Skeletal muscle cell (primary cell): ENCODE results near the gene SYNJ2.
A peak's percentile ranks its signal among the peaks of the same experiment; 100 is the strongest.

Experiments used
- DNase-seq: peaks from one replicate; pipeline ENCODE4 v3.0.0-alpha.2; 2010; ENCODE audit warnings: low read depth
- H3K4me3 ChIP-seq: 2 replicates; pipeline ENCODE4 v1.5.1; 2011; ENCODE audit warnings: low read depth, mild to moderate bottlenecking, control low read depth, low read length, moderate library complexity

SYNJ2 gene

DNA sequence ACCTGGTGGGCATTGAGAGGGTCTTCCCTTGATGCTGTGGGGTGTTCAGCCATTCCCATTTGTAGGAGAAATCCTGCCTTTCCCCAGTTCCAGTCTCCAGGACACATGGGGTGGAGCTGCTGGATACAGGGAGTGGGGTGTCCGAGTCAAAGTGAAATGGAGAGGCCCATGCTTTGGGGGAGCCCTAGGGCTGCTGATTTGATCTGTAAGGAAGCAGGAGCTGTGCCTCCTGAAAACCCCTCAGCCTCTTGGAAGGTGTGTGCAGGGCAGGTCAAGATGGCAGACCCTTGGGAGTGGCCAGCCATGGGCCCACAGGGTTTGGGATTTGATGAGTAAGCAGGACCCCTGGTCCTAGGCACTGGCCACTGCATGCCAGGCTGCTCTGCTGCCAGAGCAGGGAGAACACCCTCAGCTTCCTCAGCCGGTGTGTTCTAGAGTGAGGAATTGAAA, 104.4 kb downstream of the SYNJ2 start:
- no peak for DNase-seq

DNA sequence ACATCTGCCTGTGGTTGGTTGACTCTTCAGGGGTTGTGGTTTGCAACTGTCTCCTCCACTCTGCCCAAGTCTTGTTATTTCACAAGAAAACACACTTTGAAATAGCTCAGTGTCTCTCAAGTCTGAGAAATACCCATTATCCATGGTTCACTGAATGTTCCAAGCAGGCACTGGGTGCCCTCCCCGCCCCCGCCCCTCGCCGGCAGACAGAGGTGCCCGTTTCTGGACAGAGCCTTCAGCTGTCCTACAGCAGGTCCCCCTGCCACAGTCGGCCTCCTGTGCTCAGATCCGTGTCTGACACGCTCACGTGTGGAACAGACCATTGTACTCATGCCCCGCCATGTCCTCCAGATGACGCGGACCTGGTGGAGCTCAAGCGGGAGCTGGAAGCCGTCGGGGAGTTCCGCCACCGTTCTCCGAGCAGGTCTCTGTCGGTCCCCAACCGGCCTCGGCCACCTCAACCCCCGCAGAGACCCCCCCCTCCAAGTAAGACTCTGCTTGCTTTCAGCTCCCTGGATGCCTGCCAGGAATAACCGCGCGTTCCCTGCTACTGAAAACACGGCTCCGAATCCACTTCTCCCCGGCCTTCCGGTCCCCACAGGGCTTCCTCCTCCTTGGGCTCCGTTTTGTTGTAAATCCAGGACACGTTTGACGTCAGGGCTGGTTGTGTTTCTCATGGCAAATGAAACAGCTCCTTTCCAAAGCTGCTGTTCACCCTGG, 105.0 kb downstream of the SYNJ2 start:
- no peak overlapping the region for H3K4me3 ChIP-seq
- peak; percentile 25 for DNase-seq

More for the DNA sequence above, 104.4 kb downstream of the SYNJ2 start:
- no peak overlapping the region for H3K4me3 ChIP-seq

DNA sequence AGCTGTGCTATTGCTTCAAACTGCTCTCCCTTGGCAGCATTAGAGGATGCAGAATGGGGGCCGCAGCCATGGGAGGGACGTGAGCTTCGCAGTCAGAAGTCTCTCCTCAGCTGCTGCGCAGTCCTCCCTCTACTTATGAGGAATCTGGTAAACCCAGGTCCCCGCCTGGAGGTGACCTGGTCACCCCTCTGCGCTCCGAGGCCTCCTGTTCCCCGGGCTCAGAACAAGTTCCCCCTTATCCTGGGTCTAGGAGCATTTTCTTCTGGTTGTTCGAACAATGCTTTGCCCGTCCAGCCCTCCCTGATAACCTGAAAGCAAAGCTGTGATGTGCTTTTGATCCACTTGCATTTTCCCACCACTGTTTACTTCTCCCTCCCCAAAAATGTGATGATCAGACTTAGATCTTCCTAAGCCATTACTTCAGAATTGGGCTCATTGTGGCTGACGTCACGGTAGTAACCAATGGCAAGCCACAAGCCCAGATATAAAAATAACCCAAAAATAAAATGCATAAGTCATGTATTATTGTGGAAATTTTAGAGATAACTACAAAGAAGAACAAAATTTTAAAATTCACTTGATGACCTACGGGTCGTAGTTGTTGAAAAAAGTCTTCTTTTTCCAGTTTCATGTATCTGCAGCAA, 105.7 kb downstream of the SYNJ2 start:
- no peak for DNase-seq
- no peak overlapping the region for H3K4me3 ChIP-seq

DNA sequence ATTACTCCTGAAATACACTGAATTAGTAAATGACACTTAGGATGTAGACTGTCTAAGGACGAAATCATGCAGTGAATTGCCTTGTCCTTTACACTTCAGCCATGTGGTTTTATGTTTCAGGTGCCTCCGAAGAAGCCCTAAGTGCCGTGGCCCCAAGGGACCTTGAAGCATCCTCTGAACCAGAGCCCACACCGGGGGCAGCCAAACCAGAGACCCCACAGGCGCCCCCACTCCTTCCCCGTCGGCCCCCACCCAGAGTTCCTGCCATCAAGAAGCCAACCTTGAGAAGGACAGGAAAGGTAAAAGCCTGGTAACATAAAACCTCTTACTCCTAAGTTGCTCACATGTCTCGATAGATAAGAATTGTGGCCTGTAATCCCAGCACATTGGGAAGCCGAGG, 111.1 kb downstream of the SYNJ2 start:
- DNase-seq = no peak
- no peak overlapping the region for H3K4me3 ChIP-seq

DNA sequence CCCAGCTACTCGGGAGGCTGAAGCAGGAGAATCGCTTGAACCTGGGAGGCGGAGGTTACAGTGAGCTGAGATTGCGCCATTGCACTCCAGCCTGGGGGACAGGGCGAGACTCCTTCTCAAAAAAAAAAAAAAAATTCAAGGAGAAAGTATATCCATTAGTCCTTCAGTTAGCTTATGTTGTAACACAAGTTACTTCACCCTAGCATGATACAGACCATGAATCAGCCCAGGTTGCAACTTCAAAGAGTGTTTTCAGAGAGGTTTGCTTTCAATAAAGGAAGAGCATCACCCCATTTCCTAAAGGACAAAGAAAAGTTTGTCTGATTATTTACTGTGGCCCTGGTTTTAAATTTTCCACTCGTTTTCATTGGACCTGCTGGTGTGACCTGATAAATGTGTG, 113.4 kb downstream of the SYNJ2 start:
- DNase-seq = no peak
- H3K4me3 ChIP-seq = no peak overlapping the region

DNA sequence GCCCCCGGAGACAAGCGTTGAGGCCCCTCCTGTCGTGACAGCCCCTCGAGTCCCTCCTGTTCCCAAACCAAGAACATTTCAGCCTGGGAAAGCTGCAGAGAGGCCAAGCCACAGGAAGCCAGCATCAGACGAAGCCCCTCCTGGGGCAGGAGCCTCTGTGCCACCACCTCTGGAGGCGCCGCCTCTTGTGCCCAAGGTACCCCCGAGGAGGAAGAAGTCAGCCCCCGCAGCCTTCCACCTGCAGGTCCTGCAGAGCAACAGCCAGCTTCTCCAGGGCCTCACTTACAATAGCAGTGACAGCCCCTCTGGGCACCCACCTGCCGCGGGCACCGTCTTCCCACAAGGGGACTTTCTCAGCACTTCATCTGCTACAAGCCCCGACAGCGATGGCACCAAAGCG, 114.0 kb downstream of the SYNJ2 start:
- no peak for DNase-seq

DNA sequence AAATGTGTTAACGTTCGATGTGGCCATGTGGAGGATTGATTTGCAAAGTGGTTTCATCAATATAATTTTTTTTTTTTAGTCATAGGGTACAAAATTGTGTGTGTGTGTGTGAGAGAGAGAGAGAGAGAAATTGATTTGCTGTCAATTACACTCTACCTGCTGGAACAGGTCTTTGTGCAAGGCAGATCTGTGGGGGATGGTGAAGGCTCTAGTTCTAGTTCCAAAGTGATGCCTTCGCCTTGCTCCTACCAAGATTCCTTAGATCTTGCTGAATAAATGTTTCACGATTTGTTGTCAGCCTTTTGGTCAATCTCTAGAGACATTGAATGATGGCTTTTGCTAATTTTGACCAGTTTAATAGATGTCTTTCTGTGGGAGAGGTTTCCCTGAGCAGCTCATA, 121.6 kb downstream of the SYNJ2 start:
- DNase-seq = no peak
- H3K4me3 ChIP-seq = no peak overlapping the region

More for the DNA sequence above, 114.0 kb downstream of the SYNJ2 start:
- no peak overlapping the region for H3K4me3 ChIP-seq

DNA sequence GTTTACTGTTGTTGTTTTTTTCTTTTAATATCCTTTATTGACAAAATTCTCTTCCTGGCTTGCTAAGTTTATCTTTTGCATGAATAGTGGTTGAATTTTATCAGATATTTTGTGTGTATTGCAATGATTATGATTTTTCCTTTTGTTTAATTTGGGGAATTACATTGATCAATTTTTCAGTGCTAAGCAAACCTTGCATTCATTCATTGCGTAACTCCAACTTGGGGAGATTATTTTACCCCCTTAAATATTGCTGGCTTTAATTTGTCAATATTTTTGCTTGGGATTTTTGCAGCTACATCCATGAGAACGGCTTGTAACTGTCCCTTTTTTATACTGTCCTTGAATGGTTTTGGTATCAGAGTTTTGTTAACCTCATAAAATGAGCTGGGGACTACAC, 123.0 kb downstream of the SYNJ2 start:
- no peak for DNase-seq
- no peak overlapping the region for H3K4me3 ChIP-seq

DNA sequence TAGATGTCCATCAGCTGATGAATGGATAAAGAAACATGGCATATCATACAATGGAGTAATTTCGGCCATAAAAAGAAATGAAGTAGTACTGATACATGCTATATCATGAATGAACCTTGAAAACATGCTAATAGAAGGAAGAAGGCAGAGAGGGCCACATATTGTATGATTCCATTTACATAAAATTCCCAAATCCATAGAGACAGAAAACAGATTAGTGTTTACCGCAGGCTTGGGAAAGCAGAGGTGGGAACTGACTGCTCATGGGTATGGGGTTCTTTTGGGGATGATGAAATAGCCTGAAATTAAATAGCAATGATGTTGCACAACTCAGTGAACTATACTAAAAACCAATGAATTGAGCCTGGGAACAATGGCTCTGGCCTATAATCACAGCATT, 128.1 kb downstream of the SYNJ2 start:
- H3K4me3 ChIP-seq = no peak overlapping the region
- peak; percentile 6 for DNase-seq

DNA sequence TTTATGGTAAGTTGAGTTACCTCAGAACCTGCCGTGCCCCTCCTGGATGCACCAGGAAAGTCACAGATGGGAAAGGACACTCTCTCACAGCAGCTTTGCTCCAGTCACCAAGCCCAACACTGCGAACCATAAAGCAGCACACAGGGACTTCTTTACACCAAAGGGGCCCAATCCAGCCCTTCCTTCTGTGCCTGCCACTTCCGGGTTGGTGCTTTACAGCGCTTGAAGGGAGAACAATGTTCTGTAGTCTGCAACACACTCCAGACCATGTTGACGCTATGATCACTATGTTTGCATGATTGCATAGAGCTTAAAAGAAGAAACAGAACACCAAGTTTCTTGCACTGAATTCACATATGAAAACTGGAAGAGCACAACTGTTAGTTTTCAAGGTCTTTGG, 129.3 kb downstream of the SYNJ2 start:
- no peak for DNase-seq
- no peak overlapping the region for H3K4me3 ChIP-seq

DNA sequence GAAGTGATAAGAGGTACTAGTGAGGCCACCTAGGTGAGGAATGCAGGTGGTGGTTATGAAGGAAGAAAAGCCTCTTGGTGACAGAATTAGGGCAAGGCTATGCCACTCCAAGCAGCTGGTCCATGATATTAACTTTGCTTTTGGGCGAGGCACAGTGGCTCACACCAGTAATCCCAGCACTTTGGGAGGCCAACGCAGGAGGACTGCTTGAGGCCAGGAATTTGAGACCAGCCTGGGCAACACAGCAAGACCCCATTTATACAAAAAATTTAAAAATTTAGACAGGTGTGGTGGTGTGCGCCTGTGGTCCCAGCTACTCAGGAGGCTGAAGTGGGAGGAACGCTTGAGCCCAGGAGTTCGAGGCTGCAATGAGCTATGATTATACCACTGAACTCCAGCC, 130.3 kb downstream of the SYNJ2 start:
- DNase-seq = no peak
- H3K4me3 ChIP-seq = no peak overlapping the region

DNA sequence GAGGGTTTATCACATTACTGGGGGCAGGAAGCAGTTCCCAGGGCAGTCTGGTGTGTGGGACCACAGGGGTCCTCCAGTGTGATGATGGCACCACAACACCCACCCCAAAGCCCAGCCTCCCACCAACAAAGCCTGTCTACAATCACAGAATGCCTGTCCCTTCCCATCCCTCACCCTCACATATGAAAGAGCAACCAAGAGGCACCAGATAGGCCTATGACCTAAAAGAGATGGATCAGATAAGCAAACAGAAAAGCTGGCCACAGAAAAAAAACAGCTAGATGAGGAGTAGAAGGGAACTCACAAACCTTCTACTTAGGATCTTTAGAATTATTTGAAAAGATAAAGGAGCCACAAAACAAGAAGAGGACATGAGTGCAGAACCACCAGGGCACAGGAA, 132.1 kb downstream of the SYNJ2 start:
- no peak for DNase-seq
- H3K4me3 ChIP-seq = no peak overlapping the region

DNA sequence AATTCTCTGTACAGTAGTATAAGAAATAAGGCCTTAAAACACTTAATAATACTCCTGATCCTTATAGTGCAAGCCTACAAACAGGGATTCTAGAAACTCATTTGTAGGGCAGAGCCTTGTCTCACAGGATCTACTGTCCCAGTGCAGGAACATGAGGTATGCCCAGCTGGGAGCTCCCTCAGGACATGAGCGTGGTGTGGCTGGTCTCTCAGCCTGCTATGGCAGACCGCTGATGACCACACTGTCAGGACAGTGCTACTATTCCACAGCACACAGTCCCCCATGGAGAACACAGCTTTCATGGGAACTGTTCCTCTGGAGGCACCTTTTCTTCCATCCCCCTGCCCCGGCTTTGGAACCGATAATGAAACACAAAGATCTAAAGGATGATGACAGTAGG, 133.4 kb downstream of the SYNJ2 start:
- DNase-seq = no peak
- H3K4me3 ChIP-seq = no peak overlapping the region

DNA sequence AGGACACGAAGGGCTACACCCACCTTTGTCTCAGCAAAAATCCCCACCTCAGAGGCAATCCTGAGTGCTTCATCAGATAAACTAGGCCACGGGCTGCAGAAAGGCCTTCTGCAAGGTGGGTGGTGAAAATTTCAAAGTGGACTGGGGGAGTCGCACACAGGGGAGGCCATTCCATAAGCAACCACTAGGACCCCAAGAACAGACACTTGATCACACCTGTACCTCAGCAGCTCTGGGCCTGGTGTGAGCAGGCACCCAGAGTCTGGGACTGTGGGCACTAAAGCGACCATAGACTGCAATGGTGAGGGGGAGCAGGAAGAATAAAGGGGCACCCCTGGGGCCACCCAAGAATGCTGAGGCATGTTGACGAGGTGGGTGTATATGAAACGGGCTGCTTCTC, 133.8 kb downstream of the SYNJ2 start:
- H3K4me3 ChIP-seq = no peak overlapping the region
- DNase-seq = no peak

DNA sequence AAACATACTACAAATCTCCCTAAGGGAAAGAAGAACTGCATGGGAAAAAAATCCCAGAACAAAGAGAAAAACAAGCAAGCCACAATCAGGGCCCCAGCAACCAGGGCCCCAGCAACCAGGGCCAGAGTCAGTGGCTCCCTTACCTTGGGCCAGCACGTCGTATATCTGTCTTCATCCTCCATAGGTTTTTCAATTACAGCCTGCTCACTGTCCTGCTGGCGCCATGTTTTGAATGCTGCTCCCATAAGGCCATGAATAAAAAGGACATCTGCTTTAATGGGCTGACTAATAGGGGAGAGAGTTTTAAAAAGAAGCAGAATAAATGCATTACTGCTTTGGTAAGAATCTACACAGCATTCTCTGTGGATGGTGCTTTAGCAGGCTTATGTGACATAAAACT, 137.2 kb downstream of the SYNJ2 start:
- no peak for DNase-seq
- no peak overlapping the region for H3K4me3 ChIP-seq

DNA sequence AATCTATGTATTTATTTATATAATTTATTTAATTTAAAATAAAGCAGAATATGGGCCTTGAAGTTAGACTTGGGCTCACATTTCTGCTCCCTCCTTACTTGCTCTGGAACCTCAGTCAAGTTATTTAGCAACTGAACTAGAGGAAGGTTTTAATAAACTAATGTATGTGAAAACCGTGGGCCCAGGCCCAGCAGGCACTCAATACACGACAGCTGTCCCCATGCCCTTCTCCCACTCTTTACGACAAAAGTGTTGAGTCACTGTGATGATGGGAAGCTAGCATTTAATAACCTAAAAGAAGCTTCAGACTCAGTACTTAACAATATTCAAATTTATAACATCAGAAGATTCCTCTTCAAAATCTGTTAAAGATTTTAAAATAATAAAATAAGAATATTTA, 139.7 kb downstream of the SYNJ2 start:
- no peak overlapping the region for H3K4me3 ChIP-seq
- no peak for DNase-seq

DNA sequence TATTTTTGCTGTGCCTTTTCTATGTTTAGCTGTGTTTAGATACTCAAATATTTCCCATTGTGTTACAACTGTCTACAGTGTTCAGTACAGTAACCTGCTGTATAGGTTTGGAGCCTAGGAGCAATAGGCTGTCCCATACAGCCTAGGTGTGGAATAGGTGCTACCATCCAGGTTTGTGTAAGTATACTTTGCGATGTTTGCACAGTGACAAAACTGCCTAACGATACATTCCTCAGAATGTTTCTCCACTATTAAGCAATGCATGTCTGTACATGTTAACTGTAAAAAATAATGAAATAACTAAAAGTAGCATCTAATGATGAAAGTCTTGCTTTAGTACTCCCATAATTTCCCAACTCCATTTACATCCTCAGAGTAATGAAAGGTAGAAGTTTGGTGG, 140.4 kb downstream of the SYNJ2 start:
- no peak for DNase-seq
- H3K4me3 ChIP-seq = no peak overlapping the region

DNA sequence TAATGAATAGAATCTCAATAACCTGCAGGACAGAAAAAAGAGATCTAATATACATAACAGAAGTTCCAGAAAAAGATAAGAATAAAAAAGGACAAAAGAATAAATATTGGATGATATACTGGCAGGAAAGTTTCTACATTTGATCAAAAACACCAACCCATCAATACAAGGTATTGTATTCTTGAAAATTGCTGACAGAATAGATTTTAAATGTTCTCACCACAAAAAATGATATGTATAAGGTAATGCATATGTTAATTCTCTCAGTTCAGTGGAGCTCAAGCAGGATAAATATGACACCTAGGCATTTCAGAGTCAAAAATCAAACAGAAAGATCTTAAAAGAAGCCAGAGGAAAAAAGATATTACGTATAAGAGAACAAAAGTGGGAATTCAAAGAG, 142.6 kb downstream of the SYNJ2 start:
- DNase-seq = no peak
- H3K4me3 ChIP-seq = no peak overlapping the region

DNA sequence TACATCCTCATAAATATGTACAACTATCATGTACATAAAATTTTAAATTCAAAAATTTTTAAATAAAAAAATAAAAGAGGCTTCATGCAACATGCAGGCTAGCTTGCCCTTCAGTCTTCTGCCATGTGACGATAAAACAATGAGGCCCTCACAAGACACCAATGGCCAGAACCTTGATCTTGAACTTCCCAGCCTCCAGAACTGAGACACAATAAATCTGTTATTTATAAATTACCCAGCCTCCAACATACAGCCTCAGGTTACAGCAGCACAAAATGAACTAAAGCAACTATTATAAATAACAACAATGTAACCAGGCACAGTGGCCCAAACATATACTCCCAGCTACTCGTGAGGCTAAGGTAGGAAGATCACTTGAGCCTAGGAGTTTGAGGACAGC, 143.6 kb downstream of the SYNJ2 start:
- no peak overlapping the region for H3K4me3 ChIP-seq
- DNase-seq = no peak

DNA sequence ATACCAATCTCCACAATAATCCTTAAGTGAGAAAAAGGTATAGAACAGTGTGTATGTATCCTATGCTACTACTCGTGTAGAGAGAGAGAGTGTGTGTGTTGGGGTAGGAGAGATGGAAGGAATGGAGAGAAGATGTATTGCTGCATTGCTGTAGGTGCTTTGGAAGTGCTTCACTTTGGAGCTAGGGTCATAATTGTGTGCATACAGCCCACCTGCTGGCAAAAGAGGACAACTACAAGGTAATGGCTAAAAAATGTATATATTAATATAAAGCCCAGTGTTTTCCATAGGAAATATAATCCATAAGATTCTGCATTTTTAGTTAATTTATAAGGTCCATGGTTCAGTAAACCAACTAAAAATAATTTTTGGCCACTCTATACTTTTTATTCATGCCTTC, 150.3 kb downstream of the SYNJ2 start:
- no peak overlapping the region for H3K4me3 ChIP-seq
- DNase-seq = no peak

DNA sequence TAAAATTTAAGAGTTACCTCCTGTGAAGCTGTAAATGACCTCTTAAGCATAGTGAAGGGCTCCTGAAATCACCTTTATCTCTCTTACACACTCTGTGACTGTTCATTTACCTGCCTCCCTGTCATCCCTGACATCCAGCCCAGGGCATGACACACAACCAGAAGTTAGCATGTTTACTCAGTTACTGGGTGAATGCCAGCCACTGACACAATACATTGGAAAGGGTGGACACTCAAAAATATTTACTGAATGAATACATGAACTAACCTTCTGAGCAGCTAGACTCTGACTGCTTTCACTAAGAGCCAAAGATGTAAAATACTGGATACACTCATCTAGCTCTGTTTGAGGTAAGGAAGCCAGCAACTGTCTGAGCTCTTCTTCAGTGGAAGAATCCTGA, 161.1 kb downstream of the SYNJ2 start:
- H3K4me3 ChIP-seq = no peak overlapping the region
- peak; percentile 47 for DNase-seq
